Upper lobe of right lung (tissue), 1 donor: Measurements from ENCODE around the gene KRT8. TPM values are rescaled to one million over a fixed set of nuclear protein-coding genes. Genes with fewer than 3 reads are reported as not detected.

ENCODE experiments used
- ATAC-seq: fragments of 200-7000 bp; cut with Tn5 transposase; one replicate; pipeline ENCODE4 v1.9.1; 2020; ENCODE audit warnings: mild to moderate bottlenecking, moderate library complexity
- DNase-seq: peaks from one replicate; pipeline ENCODE4 v3.0.0-alpha.2; 2020
- H3K27ac ChIP-seq: fragments of 200-600 bp; one replicate; pipeline ENCODE4 v1.8.0; 2022
- H3K27me3 ChIP-seq: fragments of 200-600 bp; one replicate; pipeline ENCODE4 v1.8.0; 2022; ENCODE audit warnings: mild to moderate bottlenecking
- H3K36me3 ChIP-seq: fragments of 200-600 bp; one replicate; pipeline ENCODE4 v1.8.0; 2022
- H3K4me1 ChIP-seq: fragments of 200-600 bp; one replicate; pipeline ENCODE4 v1.8.0; 2022
- H3K4me3 ChIP-seq: fragments of 200-600 bp; one replicate; pipeline ENCODE4 v1.8.0; 2022; ENCODE audit warnings: mild to moderate bottlenecking
- H3K9me3 ChIP-seq: fragments of 200-600 bp; one replicate; pipeline ENCODE4 v1.8.0; 2022
- intact Hi-C: fragments of 100-400 bp; cut with DNase I; formaldehyde crosslinking; loops from one replicate; pipeline ENCODE4 v1.11.0; 2022
- total RNA-seq: library from RNA; stranded (reverse); fragmentation: NEBNext Ultra II Directional; extraction: Animal tissue kit (Norgen Biotek cat#: 25700); gene quantifications from one replicate; pipeline ENCODE4 v1.2.1, GENCODE V29; 2021
- TF ChIP-seq, protein P1 (sequence below): fragments of 200-600 bp; IDR thresholded peaks from one replicate; pipeline ENCODE4 v1.8.0; 2022; ENCODE audit warnings: antibody characterized with exemption
- donor health status: DM: no; HTN: yes; CAD: no; lungs with severe emphysema.

The KRT8 gene
- total RNA-seq, 1 donor from 2014 or later: 223 TPM

- intact Hi-C loops: no loop called here
- Histone ChIP-seq H3K9me3 (no peaks in the 10 kb centered on the region), H3K4me1 (no peaks in the 10 kb centered on the region), H3K27me3 (no peaks in the 10 kb centered on the region), H3K4me3 (no peak overlapping the region), H3K27ac (no peak overlapping the region), H3K36me3 (no peaks in the 10 kb centered on the region)
- DNase-seq (no peak), ATAC-seq (no peak)
- TF ChIP-seq, protein P1, sequence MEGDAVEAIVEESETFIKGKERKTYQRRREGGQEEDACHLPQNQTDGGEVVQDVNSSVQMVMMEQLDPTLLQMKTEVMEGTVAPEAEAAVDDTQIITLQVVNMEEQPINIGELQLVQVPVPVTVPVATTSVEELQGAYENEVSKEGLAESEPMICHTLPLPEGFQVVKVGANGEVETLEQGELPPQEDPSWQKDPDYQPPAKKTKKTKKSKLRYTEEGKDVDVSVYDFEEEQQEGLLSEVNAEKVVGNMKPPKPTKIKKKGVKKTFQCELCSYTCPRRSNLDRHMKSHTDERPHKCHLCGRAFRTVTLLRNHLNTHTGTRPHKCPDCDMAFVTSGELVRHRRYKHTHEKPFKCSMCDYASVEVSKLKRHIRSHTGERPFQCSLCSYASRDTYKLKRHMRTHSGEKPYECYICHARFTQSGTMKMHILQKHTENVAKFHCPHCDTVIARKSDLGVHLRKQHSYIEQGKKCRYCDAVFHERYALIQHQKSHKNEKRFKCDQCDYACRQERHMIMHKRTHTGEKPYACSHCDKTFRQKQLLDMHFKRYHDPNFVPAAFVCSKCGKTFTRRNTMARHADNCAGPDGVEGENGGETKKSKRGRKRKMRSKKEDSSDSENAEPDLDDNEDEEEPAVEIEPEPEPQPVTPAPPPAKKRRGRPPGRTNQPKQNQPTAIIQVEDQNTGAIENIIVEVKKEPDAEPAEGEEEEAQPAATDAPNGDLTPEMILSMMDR: no peak
Measured at GRCh38 chr12:52901715-52902541, 2.9 kb downstream of the KRT8 start.

GRCh38 chr12:52900896-52901714 lies 3.8 kb downstream of the KRT8 start:
- TF ChIP-seq, protein P1: no peak
- no peak overlapping the region for H3K27ac ChIP-seq
- H3K36me3 ChIP-seq: no peaks in the 10 kb centered on the region
- H3K4me1 ChIP-seq: no peaks in the 10 kb centered on the region
- DNase-seq (no peak), ATAC-seq (no peak)
- intact Hi-C loops: no loop called here
- no peaks in the 10 kb centered on the region for H3K9me3 ChIP-seq
- no peaks in the 10 kb centered on the region for H3K27me3 ChIP-seq
- no peak overlapping the region for H3K4me3 ChIP-seq

GRCh38 chr12:52900166-52900895 lies 4.5 kb downstream of the KRT8 start:
- H3K4me1 ChIP-seq: no peaks in the 10 kb centered on the region
- intact Hi-C loops: no loop called here
- H3K4me3 ChIP-seq: no peak overlapping the region
- H3K36me3 ChIP-seq: no peaks in the 10 kb centered on the region
- ATAC-seq (no peak), DNase-seq (no peak)
- H3K27me3 ChIP-seq: no peaks in the 10 kb centered on the region
- no peak overlapping the region for H3K27ac ChIP-seq
- TF ChIP-seq, protein P1: no peak
- H3K9me3 ChIP-seq: no peaks in the 10 kb centered on the region

DNA sequence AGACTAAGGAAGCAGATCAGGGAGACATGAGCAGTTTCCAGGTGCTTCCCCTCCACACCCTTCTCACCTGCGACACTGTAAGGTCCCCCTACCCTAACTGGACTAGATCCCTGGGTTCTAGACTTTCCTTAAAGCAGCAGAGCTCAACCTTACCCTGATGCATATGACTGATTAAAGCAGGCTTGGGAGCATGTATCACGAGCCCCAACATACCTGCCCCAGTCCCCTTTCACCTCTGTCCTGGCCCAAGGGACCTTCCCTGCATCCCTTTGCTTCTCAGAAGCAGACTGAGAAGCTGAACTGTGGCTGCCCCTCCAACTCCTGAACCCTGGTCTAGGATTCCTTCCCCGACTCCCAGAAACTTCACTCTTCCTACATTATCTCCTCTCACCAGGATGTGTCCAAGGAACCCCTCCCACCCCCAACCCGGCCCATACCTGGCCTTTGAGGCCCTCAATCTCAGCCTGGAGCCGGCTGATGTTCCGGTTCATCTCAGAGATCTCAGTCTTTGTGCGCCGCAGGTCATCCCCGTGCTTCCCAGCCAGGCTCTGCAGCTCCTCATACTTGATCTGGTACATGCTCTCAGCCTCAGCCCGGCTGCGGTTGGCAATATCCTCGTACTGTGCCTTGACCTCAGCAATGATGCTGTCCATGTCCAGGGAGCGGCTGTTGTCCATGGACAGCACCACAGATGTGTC lies 5.4 kb downstream of the KRT8 start:
- Histone ChIP-seq H3K4me3 (no peak overlapping the region), H3K27me3 (no peaks in the 10 kb centered on the region), H3K9me3 (no peaks in the 10 kb centered on the region), H3K27ac (no peak overlapping the region), H3K36me3 (no peaks in the 10 kb centered on the region), H3K4me1 (no peaks in the 10 kb centered on the region)
- no peak for DNase-seq
- TF ChIP-seq, protein P1: no peak
- no peak for ATAC-seq
- intact Hi-C loops: no loop called here
